Esophagus muscularis mucosa (tissue), 3 donors: ENCODE measurements around the gene MAGI3.

Experiments used
- CTCF ChIP-seq, 3 experiments: fragments of 200-600 bp in 2 of 3; fragments of 450-650 bp in 1 of 3; sonication (generic) in 2 of 3; IDR thresholded peaks; one replicate each; pipeline ENCODE4 v1.5.1; 2017 to 2019; ENCODE audit warnings: antibody characterized with exemption in 3 of 3, mild to moderate bottlenecking in 2 of 3, moderate library complexity in 1 of 3
- POLR2A ChIP-seq: fragments of 450-650 bp; IDR thresholded peaks from one replicate; pipeline ENCODE4 v1.6.1; 2017; ENCODE audit warnings: antibody characterized with exemption, moderate library complexity, mild to moderate bottlenecking, low read depth
- POLR2AphosphoS5 ChIP-seq, 2 donors: sonication (generic); formaldehyde crosslinking; IDR thresholded peaks; one replicate each; pipeline ENCODE4 v1.6.1; 2017; ENCODE audit warnings: antibody characterized with exemption in 2 of 2

- TF ChIP-seq CTCF (IDR thresholded peaks at IDR 0.05) (no peak), POLR2AphosphoS5 (IDR thresholded peaks at IDR 0.05) (no peak), POLR2A (no peak)
Measured at GRCh38 chr1:113388017-113388620, 2.2 kb upstream of the MAGI3 start.
